ENCODE data around the gene NDUFV3.
"Not testable (repeated sequence)": the region's sequence is repeated elsewhere in the genome, so short reads cannot be mapped to it uniquely, and the experiment has no call there.

DNA sequence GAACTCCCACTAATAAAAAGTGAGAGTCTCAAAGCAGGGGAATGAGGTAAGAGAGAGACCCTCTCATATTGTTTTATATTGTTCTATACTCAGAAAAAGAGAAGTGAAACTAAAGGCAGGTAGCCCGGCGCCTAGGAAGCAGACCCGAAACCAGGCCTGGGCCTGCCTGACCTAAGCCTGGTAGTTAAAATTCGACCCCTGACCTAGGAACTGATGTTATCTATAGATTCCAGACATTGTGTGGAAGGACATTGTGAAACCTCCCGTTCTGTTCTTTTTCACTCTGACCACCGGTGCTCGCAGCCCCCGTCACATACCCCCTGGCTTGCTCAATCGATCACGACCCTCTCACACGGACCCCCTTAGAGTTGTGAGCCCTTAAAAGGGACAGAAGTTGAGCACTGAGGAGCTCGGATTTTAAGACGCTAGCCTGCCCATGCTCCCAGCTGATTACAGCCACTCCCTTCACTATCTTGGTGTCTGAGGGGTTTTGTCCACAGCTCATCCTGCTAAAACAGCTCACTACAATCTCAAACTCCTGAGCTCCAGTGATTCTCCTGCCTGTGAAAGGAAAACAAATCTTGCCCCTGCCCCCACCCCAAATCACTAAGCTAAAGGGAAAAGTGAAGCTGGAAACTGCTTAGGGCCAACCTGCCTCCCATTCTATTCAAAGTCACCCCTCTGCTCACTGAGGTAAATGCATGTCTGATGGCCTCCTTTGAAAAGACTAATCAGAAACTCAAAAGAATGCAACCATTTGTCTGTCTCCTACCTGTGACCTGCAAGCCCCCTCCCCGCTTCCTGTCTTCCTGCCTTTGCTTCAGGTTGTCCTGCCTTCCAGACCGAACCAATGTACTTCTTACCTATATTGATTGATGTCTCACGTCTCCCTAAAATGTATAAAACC lies 44.2 kb downstream of the NDUFV3 start:
- TF ChIP-seq POLR2A, POLR2AphosphoS5 (IDR thresholded peaks at IDR 0.05): not testable (repeated sequence)
- TF ChIP-seq, protein P1, sequence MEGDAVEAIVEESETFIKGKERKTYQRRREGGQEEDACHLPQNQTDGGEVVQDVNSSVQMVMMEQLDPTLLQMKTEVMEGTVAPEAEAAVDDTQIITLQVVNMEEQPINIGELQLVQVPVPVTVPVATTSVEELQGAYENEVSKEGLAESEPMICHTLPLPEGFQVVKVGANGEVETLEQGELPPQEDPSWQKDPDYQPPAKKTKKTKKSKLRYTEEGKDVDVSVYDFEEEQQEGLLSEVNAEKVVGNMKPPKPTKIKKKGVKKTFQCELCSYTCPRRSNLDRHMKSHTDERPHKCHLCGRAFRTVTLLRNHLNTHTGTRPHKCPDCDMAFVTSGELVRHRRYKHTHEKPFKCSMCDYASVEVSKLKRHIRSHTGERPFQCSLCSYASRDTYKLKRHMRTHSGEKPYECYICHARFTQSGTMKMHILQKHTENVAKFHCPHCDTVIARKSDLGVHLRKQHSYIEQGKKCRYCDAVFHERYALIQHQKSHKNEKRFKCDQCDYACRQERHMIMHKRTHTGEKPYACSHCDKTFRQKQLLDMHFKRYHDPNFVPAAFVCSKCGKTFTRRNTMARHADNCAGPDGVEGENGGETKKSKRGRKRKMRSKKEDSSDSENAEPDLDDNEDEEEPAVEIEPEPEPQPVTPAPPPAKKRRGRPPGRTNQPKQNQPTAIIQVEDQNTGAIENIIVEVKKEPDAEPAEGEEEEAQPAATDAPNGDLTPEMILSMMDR (IDR thresholded peaks at IDR 0.05) = not testable (repeated sequence)

Measured in gastroesophageal sphincter (tissue), 3 donors.